ENCODE data around the gene ZNF132.
A peak's percentile ranks its signal among the peaks of the same experiment; 100 is the strongest.
"Not testable (repeated sequence)": the region's sequence is repeated elsewhere in the genome, so short reads cannot be mapped to it uniquely, and the experiment has no call there.

ZNF132 gene

DNA sequence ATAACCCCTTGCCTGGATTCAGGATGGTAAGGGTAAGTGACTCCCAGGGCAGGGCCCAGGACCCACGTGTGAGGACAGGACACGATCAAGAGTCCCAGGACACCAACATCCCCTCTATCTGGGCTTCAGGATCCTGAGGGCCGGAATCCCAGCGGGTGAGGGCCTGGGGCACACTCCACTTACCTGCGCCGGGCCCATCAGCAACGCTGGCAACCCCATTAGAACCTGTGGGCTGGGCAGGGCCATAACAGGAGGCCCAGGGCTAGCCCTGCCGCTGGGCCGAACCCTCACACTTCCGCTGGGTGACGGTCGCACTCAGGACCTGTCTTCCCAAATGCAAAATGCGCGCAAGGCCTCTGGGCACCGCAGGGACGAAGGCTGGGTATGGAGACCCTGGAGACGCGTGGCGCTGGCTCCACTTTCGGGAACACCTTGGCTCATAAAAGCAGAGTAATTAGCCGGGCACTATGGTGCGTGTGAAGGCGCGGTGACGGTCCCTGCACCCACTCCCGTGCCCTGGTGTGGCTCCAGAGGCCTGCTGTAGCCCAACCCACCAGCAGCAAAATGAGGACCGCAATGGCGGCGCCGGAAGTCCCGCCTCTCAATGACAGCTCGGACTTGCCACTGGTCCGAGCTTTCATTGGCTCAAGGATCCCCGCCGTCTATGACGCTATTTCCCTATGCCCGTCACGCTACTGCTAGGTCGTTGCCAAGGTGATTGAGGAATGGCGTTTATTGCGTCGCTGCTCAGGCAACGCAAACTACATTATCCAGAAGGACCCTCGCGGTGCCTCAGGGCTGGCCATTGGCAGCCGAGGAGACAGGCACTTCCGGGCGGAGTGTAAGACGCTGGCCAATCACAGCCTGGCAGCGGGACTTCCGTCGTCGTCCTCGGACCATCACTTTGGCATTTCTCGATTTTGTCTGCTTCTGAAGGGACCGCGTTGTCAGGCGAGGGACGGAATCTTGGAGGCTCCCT lies at the start of gene ZNF132:
TSS of gene ZNF132 (minus strand) at position 578 of the 979 bp plus-strand sequence. CDS start at position 246, 332 bp downstream.
- DNase-seq (ENCODE audit: low read depth in 1 of 2, low spot score in 1 of 2), result peak; percentile 77 to 86

DNA sequence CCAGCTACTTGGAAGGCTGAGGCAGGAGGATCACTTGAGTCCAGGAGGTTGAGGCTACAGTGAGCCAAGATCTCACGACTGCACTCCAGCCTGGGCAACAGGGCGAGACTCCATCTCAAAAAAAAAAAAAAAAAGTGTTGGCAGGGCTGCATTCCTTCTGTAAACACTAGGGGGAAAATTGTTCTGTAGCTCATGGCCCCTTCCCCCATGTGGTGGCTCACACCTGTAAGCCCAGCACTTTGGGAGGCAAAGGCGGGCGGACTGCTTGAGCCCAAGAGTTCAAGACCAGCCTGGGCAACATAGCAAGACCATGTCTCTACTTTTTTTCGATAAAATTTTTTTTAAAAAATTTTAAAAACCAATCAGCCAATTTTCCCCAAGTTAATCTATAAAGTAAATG lies 44.4 kb upstream of the ZNF132 start:
- DNase-seq (ENCODE audit: low read depth in 1 of 2, low spot score in 1 of 2), result not testable (repeated sequence)

DNA sequence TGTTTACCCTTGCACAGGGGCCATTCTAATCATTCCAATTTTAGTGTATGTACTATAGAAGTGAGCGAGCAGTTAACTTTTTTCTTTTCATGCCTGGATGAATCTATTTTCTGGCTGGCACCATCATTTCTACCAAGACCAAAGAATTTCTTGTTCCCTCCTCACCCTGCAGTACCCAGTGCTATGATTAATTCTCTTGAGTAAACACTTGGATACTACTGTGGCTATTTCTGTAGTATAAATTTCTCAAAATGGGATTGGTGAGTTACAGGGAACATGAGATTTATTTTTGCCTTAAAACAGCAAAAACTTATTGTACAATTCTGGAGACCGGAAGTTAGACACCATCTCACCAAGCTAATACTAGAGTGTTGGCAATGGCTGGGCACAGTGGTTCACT lies 43.8 kb upstream of the ZNF132 start:
- no peak for DNase-seq (ENCODE audit: low read depth in 1 of 2, low spot score in 1 of 2)

DNA sequence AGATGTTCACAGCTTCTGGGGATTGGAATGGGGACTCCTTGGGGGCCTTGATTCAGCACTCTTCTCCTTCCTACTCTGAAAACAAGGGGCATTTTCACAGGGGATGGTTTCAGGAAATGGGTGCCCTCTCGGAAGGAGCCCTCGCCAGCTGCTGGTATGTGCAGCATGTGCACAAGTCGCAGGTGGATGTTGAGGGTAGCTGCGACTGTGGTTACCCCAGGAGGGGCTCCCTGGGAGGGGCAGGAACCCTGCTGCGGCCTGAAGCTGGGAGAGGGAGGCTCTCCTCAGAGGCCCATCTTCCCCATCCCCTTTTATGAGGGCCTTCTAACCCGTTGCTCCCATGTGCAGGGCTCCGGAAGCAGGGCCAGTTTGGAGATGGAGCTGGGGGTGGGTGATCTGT lies 42.4 kb upstream of the ZNF132 start:
- no peak for DNase-seq (ENCODE audit: low read depth in 1 of 2, low spot score in 1 of 2)

DNA sequence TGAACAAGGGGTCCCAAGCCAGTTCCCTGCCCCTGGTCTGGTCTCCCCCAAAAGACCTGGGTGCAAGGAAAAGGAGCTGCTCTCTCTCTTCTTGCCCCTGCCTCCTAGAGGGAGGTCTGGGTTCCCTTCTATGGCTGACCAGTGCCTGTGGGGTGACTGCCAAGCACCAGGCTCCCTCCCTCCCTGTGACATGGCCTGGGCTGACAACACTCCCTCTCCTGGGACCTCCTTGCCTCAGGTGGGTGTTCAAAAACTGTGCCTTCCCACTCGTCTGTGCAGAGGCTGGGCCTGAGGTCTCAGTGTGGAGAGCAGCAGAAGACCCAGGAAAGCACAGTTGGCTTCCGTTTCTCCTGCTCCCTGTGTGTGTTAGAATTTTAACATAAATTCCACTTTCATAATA lies 40.9 kb upstream of the ZNF132 start:
- no peak for DNase-seq (ENCODE audit: low read depth in 1 of 2, low spot score in 1 of 2)

DNA sequence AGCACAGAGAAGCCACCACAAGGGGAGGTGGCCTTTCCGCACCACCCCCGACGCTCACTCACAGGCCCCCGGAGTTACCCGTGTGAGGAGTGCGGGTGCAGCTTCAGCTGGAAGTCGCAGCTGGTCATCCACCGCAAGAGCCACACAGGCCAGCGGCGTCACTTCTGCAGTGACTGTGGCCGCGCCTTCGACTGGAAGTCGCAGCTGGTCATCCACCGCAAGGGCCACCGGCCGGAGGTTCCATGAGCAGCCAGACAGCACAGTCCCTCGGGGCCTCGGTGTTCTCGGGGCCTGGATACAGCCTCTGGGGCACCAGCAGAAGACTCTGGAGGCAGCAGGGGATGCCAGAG lies 40.5 kb upstream of the ZNF132 start:
- DNase-seq (ENCODE audit: low read depth in 1 of 2, low spot score in 1 of 2), result no peak

DNA sequence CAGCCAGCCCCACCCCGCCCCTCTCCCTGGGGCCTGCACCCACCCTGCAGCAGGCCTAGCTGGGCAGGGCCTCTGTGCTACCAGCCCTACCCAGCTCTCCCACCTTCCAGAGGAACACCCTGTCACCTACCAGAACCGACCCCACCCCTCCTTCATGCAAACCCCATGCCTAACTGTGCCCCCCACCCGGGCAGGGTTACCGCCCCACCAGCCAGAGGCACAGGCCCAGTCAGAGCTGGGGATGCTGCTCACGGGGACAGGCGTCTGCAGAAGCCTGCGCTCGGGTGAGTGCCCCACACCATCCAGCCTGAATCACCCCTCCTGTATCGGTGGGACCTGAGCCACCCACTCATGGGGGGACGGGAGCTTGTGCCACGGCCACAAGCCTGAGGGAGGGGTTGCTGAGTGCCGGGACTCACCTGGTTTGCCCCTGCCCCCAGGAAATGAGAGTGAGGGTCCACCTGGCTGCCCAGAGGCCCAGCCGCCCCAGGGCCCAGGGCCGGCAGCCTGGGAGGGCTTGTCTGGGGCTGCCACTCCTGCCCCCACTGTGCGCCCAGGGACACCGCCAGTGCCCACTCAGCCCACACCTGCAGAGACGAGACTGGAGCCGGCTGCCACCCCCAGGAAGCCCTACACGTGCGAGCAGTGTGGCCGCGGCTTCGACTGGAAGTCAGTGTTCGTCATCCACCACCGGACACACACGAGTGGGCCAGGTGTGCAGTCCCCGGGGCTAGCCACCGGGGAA lies 40.0 kb upstream of the ZNF132 start:
- no peak for DNase-seq (ENCODE audit: low read depth in 1 of 2, low spot score in 1 of 2)

DNA sequence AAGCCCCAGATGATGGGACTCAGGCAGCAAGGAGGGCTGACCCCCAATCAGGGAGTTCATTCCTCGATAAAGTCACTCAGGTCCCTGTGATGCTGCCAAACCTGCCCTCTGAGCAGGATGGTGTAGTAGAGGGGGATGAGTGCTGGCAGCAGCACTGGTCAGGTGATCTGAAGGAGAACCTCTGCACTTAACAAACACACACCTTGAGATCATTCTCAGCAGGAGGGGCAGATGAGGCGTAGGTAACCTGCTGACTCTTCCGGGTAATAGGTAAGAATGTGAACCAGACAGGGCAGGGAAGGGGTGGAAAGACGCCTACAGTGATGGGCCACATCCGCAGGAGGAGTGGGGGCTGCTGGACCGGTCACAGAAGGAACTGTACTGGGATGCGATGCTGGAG lies 39.4 kb upstream of the ZNF132 start:
- DNase-seq (ENCODE audit: low read depth in 1 of 2, low spot score in 1 of 2), result no peak

DNA sequence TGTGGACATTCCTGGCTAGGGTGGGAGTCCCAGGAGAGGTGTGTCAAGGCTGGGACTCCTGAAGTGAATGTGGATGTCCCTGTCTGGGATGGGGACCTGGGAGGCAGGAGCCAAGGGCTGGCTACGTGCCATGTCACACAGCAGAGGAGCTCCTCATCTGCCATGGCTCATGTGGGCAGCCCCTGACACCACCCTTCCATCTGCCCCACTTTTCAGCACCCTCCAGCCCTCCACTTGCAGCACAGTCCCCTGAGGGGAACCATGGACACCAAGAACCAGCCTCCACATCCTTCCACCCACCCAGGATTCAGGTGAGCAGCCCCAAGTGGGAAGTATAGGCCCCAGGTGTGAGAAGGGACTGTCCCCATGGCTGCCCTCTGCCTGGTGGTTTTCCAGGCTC lies 37.9 kb upstream of the ZNF132 start:
- DNase-seq (ENCODE audit: low read depth in 1 of 2, low spot score in 1 of 2), result no peak

DNA sequence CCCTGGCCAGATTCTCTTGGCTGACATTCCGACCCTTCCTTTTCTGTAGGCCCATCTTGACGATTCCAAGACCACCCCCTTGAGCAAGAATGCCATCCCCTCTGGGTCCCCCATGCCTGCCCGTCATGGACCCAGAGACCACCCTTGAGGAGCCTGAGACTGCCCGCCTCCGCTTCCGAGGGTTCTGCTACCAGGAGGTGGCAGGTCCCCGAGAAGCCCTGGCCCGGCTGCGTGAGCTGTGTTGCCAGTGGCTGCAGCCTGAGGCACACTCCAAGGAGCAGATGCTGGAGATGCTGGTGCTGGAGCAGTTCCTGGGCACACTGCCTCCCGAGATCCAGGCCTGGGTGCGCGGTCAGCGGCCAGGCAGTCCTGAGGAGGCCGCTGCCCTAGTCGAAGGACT lies 37.2 kb upstream of the ZNF132 start:
- DNase-seq (ENCODE audit: low read depth in 1 of 2, low spot score in 1 of 2), result no peak

DNA sequence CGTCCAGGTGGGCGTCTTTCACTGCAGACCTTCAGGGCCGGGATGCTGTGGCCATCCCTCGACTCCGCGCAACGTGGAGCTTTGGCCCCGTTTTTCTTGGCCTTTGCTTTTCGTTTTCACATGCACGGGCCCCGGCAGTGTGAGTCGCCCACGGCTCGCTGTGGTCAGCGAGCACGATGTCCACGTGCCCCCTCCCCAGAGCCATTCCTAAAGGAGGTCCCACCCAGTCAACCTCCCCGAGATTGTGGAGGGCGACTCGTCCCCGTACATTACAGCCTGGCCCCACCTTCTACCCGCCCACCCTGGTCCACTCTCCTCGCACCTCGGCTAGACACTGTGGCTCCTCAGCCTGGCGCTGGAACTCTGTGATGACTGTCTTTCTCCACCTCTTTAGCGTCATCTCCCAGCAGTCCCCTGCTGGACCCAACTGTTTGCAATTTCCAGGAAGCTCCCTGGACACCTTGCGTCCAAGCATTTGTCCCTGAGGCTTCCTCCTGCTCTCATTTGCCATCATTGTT lies 36.6 kb upstream of the ZNF132 start:
- DNase-seq (ENCODE audit: low read depth in 1 of 2, low spot score in 1 of 2), result no peak

DNA sequence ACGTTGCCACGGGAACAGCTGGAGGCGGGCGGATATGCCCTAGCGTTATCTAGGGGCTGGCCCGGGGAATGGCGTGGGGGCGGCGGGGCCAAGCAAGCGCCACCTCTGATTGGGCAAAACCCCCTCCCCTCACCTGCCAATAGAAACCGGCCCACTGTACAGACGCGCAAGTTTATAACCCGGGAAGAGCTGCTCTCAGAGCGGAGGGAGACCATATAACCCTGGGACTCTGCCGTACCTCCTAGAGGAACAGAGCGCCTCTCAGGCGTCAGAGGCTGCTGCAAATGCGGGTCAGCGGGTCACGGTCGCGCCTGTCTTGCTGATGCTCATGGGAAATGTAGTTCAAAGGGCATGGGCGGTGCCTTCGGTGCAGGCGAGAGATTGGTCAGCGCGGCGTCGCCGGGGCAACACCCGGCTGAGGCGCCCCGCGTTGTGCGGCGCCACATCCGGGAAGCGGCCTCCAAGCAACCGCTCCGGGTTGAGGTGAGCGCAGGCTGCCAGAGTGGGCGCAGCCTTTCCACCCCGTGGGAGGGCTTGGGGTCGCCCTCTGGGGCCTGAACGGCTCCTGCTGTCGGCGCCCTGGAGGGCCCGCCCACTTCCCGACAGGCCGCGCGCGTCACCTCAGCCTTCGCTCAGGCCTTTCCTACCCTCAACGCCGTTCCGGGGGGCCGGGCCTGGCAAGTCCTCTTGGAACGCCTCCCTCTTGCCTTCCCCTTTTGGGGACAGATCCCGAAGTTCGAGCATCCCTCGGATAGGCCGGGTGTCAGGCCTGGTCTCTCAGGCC lies 36.0 kb upstream of the ZNF132 start, which contains the start of gene ZNF446:
TSS of gene ZNF446 (plus strand) at position 639 of the 784 bp plus-strand sequence. CDS start 867 bp downstream, outside the sequence.
- DNase-seq (ENCODE audit: low read depth in 1 of 2, low spot score in 1 of 2), result peak; percentile 83 to 88

DNA sequence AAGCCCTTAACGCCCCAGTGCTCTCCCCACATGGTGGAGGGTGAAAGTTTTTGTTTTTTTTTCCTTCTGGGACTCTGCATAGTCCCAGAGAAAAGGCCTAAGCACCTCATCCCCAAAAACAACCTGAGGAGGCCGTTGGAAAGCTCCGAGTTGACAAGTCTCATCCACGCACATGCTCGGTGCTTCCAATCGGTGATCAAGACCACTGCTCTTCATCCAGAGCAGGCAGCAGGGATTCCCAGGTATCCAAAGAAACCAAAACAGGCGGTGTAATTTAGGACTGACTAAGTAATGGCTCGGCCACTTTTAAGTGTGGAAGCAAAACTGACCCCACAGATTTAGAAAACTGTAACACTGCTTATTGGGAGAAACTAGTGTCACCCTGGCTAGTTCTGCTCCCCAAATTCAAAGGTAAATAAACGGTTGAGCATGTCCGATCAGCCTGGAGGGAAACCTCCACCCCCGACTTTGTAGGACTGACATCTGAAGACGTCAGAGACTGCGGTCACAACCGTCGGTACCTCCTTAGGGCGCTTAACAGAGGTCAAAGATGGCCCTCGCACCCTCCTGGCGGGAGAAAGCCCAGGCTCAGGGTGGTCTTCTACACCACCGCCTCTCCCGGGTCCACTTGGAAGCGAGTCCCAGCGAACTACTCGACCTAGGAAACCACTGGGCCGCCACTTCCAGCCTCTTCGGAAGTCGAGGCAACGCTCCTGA lies 35.2 kb upstream of the ZNF132 start:
- no peak for DNase-seq (ENCODE audit: low read depth in 1 of 2, low spot score in 1 of 2)

DNA sequence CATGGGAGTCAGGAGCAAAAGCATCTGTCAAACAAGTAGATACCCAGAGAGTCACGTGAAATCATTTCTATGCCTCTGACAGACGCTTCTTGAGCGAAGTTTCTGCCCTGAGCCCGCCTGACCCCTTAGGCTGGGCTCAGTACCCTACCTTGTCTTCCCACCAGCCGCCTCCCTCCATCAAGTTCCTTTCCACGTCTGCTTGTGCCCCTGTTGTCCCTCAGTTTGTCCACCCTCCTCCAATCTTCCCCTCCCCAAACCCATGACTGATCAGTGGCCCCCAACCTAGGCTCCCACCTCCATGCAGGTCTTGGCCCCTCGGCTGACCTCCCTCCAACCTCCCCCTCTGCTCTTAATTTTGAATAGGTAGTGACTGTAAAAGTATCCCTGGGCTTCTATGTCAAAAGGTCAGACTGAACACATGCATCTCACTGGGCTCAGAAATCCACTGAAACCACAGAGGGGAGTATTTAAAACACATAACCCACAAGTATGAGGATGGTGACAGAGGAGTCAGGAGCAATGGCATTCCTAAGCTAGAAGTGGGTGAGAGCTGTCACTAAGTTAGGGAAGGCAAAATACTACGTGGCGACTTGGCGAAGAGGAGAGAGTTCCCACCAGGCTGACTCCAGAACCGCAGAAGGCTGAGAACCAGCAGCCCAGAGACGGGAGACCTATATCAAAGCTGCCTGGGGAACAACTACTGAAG lies 34.5 kb upstream of the ZNF132 start:
- DNase-seq (ENCODE audit: low read depth in 1 of 2, low spot score in 1 of 2), result no peak

DNA sequence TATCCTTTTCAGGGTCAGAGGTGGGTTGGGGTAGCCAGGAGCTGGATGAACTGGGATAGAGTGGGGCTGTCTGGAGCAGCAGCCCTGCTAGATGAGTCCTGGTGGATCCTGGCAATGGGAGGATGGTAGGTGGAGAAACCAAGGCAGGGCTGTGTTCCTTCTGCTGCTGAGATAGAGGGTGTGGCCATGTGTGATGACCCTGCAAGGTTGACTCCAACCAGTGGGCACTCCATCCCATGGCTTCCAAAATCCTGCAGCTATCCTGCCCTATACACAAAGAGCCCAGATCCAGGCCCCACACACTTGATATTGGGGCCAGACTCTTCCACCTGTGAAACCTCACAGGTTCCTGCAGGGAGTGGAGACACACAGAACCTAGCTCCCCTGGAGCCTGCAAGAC lies 33.8 kb upstream of the ZNF132 start:
- DNase-seq (ENCODE audit: low read depth in 1 of 2, low spot score in 1 of 2), result no peak

DNA sequence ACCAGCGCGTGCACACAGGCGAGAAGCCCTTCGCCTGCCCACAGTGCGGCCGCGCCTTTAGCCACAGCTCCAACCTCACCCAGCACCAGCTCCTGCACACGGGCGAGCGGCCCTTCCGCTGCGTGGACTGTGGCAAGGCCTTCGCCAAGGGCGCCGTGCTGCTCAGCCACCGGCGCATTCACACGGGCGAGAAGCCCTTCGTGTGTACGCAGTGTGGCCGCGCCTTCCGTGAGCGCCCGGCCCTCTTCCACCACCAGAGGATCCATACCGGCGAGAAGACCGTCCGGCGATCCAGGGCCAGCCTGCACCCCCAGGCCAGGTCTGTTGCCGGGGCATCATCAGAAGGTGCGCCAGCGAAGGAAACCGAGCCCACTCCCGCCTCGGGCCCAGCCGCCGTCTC lies 31.8 kb upstream of the ZNF132 start:
- no peak for DNase-seq (ENCODE audit: low read depth in 1 of 2, low spot score in 1 of 2)

DNA sequence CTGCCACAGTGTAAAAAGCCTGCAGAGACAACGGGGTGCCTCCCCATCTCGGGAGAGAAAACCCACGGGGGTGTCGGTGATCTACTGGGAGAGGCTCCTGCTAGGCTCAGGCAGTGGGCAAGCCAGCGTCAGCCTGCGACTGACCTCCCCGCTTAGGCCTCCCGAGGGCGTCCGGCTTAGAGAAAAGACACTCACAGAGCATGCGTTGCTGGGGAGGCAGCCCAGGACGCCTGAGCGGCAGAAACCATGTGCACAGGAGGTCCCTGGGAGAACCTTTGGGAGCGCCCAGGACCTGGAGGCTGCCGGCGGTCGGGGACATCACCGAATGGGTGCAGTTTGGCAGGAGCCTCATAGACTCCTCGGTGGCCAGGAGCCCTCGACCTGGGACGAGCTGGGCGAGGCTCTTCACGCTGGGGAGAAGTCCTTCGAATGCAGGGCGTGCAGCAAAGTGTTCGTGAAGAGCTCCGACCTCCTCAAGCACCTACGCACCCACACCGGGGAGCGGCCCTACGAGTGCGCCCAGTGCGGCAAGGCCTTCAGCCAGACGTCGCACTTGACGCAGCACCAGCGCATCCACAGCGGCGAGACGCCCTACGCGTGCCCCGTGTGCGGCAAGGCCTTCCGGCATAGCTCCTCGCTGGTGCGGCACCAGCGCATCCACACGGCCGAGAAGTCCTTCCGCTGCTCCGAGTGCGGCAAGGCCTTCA lies 31.0 kb upstream of the ZNF132 start:
- DNase-seq (ENCODE audit: low read depth in 1 of 2, low spot score in 1 of 2), result not testable (repeated sequence)

DNA sequence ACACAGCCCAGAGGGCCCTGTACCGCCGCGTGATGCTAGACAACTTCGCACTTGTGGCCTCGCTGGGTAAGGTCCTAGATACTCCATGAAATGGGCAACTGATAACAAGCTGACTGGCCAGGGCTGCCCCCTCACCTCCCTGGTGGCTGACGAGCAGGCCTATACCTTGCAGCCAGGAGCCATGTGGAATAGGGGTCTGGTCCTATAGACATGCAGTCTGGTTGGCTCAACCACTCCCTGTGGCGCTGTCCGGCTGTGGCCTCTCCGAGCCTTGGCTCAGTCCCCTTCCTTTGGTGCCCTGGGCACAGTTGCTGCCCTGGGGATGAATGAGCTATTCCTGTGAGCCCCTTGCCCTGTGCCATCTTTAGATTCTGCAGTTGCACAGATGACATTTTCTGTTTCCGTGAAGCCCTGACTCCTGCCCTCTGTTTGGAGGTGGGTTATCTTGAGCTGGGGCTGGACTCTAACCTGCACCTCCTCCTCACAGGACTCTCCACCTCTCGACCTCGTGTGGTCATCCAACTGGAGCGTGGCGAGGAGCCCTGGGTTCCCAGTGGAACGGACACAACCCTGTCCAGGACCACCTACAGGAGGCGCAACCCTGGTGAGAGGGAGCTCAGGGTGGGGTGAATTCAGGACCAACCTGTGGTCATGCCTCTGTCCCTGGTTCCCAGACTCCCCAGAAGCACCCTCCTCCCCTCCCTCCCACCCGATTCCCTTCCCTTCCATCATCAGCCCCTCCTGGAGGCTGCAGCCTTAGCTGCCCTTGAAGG lies 29.5 kb upstream of the ZNF132 start:
- DNase-seq (ENCODE audit: low read depth in 1 of 2, low spot score in 1 of 2), result no peak

Measured in stimulated activated CD4-positive, alpha-beta T cell treated with anti-CD3 and anti-CD28 coated beads, Interleukin-15, amount 100 ng/mL, for 1 hour (primary cell).